NCI-H460 (cell line): Measurements from ENCODE around the gene PECR. TPM values are rescaled to one million over a fixed set of nuclear protein-coding genes. Genes with fewer than 3 reads are reported as not detected.
"Not testable (repeated sequence)": the region's sequence is repeated elsewhere in the genome, so short reads cannot be mapped to it uniquely, and the experiment has no call there.

Experiments
- DNase-seq: peaks from one replicate; pipeline ENCODE4 v3.0.0-alpha.2; 2016; ENCODE audit warnings: low read depth; ENCODE audit errors: extremely low read depth
- total RNA-seq: library from RNA; depleted of rRNA; stranded (reverse); fragments of >200 nt; shearing (Covaris generic); gene quantifications from 2 replicates; pipeline ENCODE4 v1.2.3, GENCODE V29; 2014; rRNA removed

The PECR gene
- total RNA-seq, 1 experiment from 2014 or later = 36.2 TPM

GRCh38 chr2:216006164-216006663 is 75.4 kb downstream of the PECR start:
- no peak for DNase-seq

- DNase-seq = no peak
These were observed 76.8 kb downstream of the PECR start for GRCh38 chr2:216004697-216005283.

- no peak for DNase-seq
These were observed 77.5 kb downstream of the PECR start for GRCh38 chr2:216003876-216004696.

- DNase-seq = no peak
These were observed 78.9 kb downstream of the PECR start for GRCh38 chr2:216002693-216003092.

- no peak for DNase-seq
These were observed 79.4 kb downstream of the PECR start for GRCh38 chr2:216002101-216002678.

GRCh38 chr2:216001216-216002100 is 80.2 kb downstream of the PECR start:
- DNase-seq = no peak

GRCh38 chr2:215998636-215999035 is 83.0 kb downstream of the PECR start:
- no peak for DNase-seq

GRCh38 chr2:215997219-215997618 is 84.4 kb downstream of the PECR start:
- DNase-seq = no peak

- no peak for DNase-seq
These were observed 86.7 kb downstream of the PECR start for GRCh38 chr2:215994911-215995310.

GRCh38 chr2:215988556-215989207 is 92.9 kb downstream of the PECR start:
- not testable (repeated sequence) for DNase-seq

Other genes with a start within 250 kb of the PECR start
- 3.4 and 4.1 TPM in 2 replicates for gene MREG, start 68.3 kb downstream of the PECR start, total RNA-seq
- gene TMEM169, start 110 bp upstream of the PECR start, total RNA-seq = 0.17 and 0.38 TPM in 2 replicates
- 284 and 301 TPM in 2 replicates for gene XRCC5, start 27.5 kb upstream of the PECR start, total RNA-seq